Activated CD8-positive, alpha-beta memory T cell treated with anti-CD3 and anti-CD28 coated beads for 36 hours (primary cell): ENCODE measurements around the gene SMARCD3. TPM values are rescaled to one million over a fixed set of nuclear protein-coding genes. Genes with fewer than 3 reads are reported as not detected.

ENCODE experiments used
- CTCF ChIA-PET: fragments of 350-600 bp; sonication (Branson Sonifier 250); formaldehyde crosslinking; loops from one replicate; lab custom pipeline; 2021; ENCODE audit warnings: antibody characterized with exemption; lab: Charles Lee
- POLR2A ChIA-PET: fragments of 350-600 bp; sonication (Branson Sonifier 250); formaldehyde crosslinking; loops from one replicate; lab custom pipeline; 2021; ENCODE audit warnings: antibody characterized with exemption; lab: Charles Lee
- total RNA-seq, 2 experiments: library from RNA; stranded (reverse); gene quantifications; one replicate each; pipeline ENCODE4 v1.2.3, GENCODE V29; 2021

Gene SMARCD3
- total RNA-seq, 2 experiments from 2014 or later: 1.3 to 2.9 TPM

GRCh38 chr7:151252561-151252835, 4.0 kb upstream of the SMARCD3 start:
- CTCF ChIA-PET: no interaction called here
- POLR2A ChIA-PET: no interaction called here

DNA sequence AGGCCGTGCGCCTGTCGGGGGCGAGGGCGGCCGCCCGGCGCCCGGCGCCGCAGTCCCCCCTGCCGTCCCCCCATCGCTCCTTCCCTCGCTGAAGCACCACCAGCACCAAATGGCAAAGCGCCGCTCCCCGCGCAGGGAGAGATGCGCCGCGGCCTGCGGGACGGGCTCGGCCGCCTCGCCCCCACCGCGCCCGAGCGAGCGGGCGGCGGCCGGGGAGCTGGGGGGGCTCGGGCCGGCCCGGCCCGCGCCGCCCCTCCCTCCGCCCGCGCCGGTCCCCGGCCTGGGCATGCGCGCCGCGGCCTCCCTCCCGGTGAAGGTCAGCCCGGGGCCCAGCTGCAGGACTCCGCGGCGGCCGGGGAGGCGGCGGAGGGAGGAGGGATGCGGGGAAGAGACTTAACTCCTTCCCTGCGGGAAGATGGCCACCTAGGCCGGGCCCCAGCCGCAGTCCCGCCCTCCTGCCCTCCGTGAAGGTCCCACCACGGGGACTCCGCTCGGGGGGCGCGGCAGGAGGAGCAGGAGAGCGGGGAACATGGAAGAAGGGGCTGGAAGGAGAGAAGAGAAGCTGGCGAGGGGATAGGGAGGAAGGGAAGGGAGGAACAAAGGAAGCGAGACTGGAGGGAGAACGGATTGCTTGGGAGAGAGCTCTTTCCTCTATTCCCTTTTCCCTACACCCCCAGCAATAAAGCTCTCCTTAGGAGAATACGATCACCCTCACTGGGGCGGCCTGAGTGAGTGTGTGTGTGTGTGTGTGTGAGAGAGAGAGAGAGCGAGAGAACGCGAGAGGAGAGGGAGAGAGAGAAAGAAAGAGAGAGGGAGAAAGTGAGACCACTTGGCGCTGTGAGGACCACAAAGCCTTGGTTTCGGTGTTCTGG, 3.4 kb upstream of the SMARCD3 start:
- ChIA-PET CTCF (interaction anchor here (1.8 kb wide), 1 partner anchor 19 kb away, joined by 8 read pairs; the partner anchor contains the start of gene CHPF2), POLR2A (no interaction called here)

- POLR2A ChIA-PET: no interaction called here
- CTCF ChIA-PET: interaction anchor here (1.0 to 1.8 kb wide), 3 partner anchors 18 to 85 kb away, joined by 3 to 8 read pairs (median 6); partner anchors contain the start of gene CHPF2
Observed at GRCh38 chr7:151251328-151251688, 2.8 kb upstream of the SMARCD3 start.

DNA sequence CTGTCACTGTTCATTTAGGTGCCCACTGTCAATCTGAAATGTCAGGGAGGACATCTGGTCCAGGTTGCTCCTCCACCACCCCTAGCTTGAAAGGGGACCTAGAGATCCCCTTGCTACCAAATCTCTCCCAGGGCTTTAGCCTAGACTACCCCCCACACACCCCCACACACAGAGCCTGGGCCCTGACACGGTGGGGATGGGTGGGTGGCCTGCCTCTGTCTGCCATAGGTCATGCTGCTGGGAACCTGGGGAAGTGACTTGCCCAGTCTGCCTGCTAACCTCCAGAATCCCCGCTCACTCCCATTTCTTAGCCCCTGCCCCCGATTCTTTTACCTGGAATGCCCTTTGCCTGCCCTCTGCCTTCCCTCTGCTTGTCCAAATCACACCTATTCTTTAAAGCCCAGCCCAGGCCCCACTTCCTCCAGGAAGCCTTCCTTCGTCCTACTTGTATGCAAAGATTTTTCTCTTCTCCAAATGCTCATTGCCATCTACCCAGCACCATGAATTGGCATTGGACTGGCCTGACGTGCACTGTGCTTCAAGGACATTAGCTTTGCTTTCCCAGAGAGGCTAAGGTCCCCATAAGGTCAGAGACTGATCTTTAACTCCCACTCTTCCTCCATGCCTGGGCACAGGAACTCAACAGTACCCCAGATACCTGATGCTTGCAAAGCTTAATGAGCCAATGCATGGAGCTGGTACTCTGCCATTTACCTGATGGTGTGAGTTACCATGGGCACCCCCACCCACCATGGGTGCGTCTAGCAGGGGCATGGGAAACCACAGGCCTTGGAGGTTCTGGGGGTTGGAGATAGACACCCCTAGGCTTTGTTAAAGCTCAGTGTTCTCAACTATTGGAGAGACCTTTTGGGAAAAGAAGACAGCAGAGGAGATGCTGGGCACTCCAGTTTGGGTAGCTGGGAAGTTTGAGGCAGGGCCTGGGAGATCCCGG, 2.0 kb upstream of the SMARCD3 start:
- POLR2A ChIA-PET: no interaction called here
- CTCF ChIA-PET: interaction anchor here (1.0 to 1.8 kb wide), 3 partner anchors 18 to 84 kb away, joined by 3 to 8 read pairs (median 6); partner anchors contain the start of gene CHPF2

DNA sequence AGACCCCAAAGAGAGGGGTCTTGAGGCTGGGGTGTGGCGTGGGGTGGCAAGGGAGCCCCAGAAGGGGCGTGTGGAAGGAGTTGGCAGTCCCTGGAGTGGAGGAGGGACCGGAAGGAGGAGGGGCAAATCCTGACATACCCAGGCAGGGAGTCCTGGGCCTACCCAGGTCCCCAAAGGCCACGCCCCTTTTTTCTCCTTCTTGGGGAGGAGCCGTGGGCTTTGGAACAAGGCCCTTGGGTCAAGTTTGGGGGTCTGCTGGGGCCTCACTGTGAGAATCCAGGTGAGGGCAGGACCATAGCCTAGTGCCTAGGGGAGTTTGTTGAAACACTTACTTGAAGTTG, 1.2 kb upstream of the SMARCD3 start:
- POLR2A ChIA-PET: no interaction called here
- CTCF ChIA-PET: no interaction called here

GRCh38 chr7:151249034-151249731, 689 bp upstream of the SMARCD3 start:
- POLR2A ChIA-PET: no interaction called here
- CTCF ChIA-PET: no interaction called here

- CTCF ChIA-PET: interaction anchor here (0.7 to 2.4 kb wide), 8 partner anchors 8 to 229 kb away, joined by 3 to 12 read pairs (median 4); partner anchors contain the start of gene CHPF2
- POLR2A ChIA-PET: no interaction called here
Observed at GRCh38 chr7:151247611-151248345, 716 bp downstream of the SMARCD3 start.

- CTCF ChIA-PET: interaction anchor here (1.0 to 2.4 kb wide), 7 partner anchors 9 to 123 kb away, joined by 3 to 12 read pairs (median 4); partner anchors contain the start of gene CHPF2
Observed at GRCh38 chr7:151246851-151247580, 1.5 kb downstream of the SMARCD3 start.

DNA sequence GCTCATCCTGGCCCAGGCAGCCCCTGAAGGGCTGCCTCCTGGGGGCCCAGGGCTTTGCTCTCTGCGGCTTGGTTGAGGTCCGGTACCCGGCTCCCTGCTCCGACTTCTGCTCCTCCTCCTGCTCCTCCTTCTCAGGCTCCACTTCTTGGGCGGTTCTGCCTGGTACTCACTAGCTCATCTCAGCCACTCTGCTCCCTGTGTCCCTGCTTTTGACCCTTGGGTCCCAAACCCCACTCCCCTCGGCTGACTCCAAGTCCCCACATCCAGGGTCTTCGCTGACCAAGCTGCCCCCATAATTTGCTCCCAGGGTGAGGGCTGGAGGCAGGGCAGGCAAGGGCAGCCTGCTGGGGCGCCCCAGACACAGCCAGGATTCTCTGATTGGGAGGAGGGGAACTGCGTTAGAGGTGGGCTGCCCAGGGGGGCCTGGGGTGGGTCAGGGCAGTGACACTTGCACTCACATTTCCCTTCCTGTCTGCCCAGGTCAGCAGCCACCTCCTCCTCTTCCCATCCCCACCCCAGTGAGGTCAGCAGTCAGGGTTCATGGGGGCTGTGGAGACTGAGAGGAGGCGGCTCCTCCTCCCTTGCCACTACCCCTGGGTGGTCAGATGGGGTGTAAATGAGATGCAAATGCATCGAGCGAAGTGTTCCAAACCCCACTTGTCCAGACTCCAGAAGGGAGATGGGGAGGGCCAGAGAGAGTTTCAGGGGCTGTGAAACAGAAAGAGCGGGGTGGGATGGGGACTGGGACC, 2.2 kb downstream of the SMARCD3 start:
- CTCF ChIA-PET: interaction anchor here (0.5 to 2.4 kb wide), 10 partner anchors 13 to 281 kb away, joined by 3 to 12 read pairs (median 3); partner anchors contain the start of gene CHPF2
- POLR2A ChIA-PET: no interaction called here

More at GRCh38 chr7:151246851-151247580, 1.5 kb downstream of the SMARCD3 start:
- POLR2A ChIA-PET: no interaction called here

GRCh38 chr7:151245360-151246101, 3.0 kb downstream of the SMARCD3 start:
- POLR2A ChIA-PET: no interaction called here

DNA sequence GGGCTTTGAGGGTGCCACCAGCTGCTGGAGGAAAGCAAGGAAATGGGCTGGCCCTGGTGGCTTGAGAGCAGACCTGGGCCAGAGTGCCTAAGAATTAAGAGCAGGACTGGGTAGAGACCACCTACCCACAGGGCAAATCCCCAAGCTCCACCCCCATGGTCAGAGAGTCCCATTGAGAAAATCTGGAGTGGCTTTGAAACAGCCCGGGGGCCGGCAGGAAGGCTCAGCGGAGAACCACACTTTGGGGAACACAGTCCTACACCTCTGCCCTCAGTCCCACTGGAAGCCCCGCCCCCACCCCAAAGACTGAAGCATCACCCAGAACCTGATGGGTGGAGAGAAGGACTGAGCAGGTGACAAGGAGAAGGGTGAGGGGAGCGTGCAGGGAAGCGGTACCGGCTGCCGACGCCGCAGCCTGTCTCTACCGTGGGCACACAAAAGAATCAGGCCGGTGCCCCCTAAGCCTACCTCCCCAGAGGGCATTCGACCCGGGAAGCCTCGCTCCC, 3.6 kb downstream of the SMARCD3 start:
- CTCF ChIA-PET: interaction anchor here (0.7 to 3.4 kb wide), 16 partner anchors 9 to 270 kb away, joined by 3 to 30 read pairs (median 4); partner anchors contain the start of genes ABCF2 and CHPF2
- POLR2A ChIA-PET: interaction anchor here (2.0 kb wide), 1 partner anchor 12 kb away, joined by 9 read pairs; the partner anchor contains the start of gene CHPF2

More at GRCh38 chr7:151245360-151246101, 3.0 kb downstream of the SMARCD3 start:
- CTCF ChIA-PET: interaction anchor here (0.5 to 3.4 kb wide), 10 partner anchors 12 to 282 kb away, joined by 3 to 30 read pairs (median 3); partner anchors contain the start of genes ABCF2 and CHPF2

DNA sequence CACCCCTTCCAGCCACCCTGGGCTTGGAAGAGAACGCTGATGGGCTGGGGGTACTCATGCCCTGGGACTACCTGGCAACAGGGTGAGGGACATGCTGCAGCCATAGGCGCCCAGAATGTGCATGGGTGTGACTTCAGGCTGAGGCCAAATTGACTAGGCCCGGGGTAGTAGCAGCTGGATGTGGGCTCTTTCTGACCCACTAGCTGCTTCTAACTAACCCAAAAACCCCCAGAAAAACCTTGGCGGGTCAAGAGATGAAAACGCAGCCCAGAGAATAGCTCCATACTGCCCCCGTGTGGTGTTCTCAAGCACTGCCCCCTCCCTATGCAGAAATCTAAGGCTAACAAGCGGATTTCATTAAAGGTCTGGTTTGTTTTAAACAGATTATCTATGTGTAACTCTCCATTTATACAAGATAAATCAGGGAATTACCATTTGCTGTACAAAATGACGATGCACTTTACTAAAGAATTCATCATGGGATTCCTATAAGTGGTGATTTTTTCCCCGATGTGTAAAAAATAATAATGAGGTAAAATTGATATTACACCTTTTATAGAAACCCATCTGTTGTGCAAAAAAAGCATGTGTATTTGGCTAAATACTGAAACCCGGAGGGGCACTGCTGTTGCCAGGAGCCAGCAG, 4.2 kb downstream of the SMARCD3 start:
- POLR2A ChIA-PET: interaction anchor here (1.9 to 2.0 kb wide), 2 partner anchors 11 to 17 kb away, joined by 7 to 9 read pairs; partner anchors contain the start of genes ABCF2 and CHPF2
- CTCF ChIA-PET: interaction anchor here (0.6 to 3.4 kb wide), 17 partner anchors 10 to 1504 kb away, joined by 3 to 30 read pairs (median 3); partner anchors contain the start of genes ABCF2 and CHPF2

DNA sequence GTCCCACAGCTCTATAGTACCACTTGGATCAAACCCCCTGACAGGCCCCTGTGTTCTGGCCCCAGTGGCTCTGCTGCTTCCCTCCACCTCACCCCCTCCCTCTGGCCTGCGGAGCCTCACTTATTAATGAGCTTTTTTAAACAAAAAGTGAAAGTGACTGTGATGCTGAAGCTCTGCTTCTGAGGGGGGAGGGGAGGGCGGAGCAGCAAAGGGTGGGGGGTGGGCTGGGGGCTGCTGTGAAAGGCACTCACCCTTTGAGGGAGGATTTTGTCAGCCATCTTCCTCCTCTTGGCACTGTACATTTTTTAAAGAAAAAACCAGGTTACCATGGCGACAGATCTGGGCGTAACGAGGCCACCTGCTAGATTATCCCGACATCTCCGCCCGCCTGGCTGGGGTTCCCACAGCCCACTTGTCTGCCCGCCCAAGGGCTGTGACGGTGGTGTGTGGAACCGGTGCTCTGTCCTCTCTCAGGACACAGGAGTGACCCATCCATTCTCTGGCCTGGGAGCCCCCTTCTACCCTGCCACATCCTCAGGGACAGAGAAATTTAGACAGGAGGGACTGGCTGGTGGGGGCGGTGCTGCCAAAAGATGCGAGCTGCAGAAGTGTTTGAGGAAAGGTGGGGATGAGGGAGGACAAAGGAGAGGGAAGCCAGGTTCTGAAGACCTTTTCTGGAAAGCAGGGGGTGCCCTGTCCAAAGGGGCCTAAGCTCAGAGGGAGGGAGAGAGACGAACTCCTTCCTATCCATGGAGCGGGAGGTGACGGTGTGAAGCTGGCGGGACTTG, 4.9 kb downstream of the SMARCD3 start:
- ChIA-PET POLR2A (interaction anchor here (1.9 to 2.0 kb wide), 2 partner anchors 11 to 17 kb away, joined by 7 to 9 read pairs; partner anchors contain the start of genes ABCF2 and CHPF2), CTCF (interaction anchor here (0.6 to 3.4 kb wide), 19 partner anchors 9 to 1503 kb away, joined by 3 to 30 read pairs (median 4); partner anchors contain the start of genes ABCF2 and GBX1)

GRCh38 chr7:151243045-151243349, 5.5 kb downstream of the SMARCD3 start:
- ChIA-PET POLR2A (interaction anchor here (1.9 to 2.0 kb wide), 2 partner anchors 10 to 16 kb away, joined by 7 to 9 read pairs; partner anchors contain the start of genes ABCF2 and CHPF2), CTCF (interaction anchor here (0.6 to 3.4 kb wide), 6 partner anchors 14 to 119 kb away, joined by 3 to 30 read pairs (median 4); partner anchors contain the start of genes ABCF2 and GBX1)
